T-helper 1 cell treated with Interleukin-12 subunit alpha and Interleukin-12 subunit beta and Interleukin-4 antibody, amounts not matched to agents 30 μg/mL and 1 μg/mL, for 36 hours (primary cell): Measurements from ENCODE around the gene SFMBT2.
"Not testable (repeated sequence)": the region's sequence is repeated elsewhere in the genome, so short reads cannot be mapped to it uniquely, and the experiment has no call there.

Experiments used
- H3K27ac Mint-ChIP-seq: one replicate; pipeline ENCODE4 v1.8.0; 2021; ENCODE audit warnings: mild to moderate bottlenecking, mixed read lengths
- H3K27me3 Mint-ChIP-seq: one replicate; pipeline ENCODE4 v1.8.0; 2021; ENCODE audit warnings: low read depth, mixed read lengths
- H3K36me3 Mint-ChIP-seq: one replicate; pipeline ENCODE4 v1.8.0; 2021; ENCODE audit warnings: low read depth, mixed read lengths
- H3K4me1 Mint-ChIP-seq: one replicate; pipeline ENCODE4 v1.8.0; 2021; ENCODE audit warnings: low read depth, mixed read lengths
- H3K4me3 Mint-ChIP-seq: one replicate; pipeline ENCODE4 v1.8.0; 2021; ENCODE audit warnings: mild to moderate bottlenecking, moderate library complexity, mixed read lengths
- H3K9me3 Mint-ChIP-seq: one replicate; pipeline ENCODE4 v1.8.0; 2021; ENCODE audit warnings: mixed read lengths

The SFMBT2 gene

GRCh38 chr10:7235376-7235775, 175.5 kb downstream of the SFMBT2 start:
- no peak overlapping the region for H3K27ac Mint-ChIP-seq
- H3K27me3 Mint-ChIP-seq, result no peaks in the 10 kb centered on the region
- peaks cover 51% of the 10 kb centered on the region for H3K36me3 Mint-ChIP-seq
- peaks cover 40% of the 10 kb centered on the region for H3K4me1 Mint-ChIP-seq
- H3K9me3 Mint-ChIP-seq, result peaks cover 6% of the 10 kb centered on the region
- no peak overlapping the region for H3K4me3 Mint-ChIP-seq

- H3K36me3 Mint-ChIP-seq, result peaks cover 46% of the 10 kb centered on the region
- peaks cover 30% of the 10 kb centered on the region for H3K4me1 Mint-ChIP-seq
- H3K27ac Mint-ChIP-seq, result no peak overlapping the region
- peaks cover 6% of the 10 kb centered on the region for H3K9me3 Mint-ChIP-seq
- H3K27me3 Mint-ChIP-seq, result no peaks in the 10 kb centered on the region
- H3K4me3 Mint-ChIP-seq, result peak overlapping the region; percentile 0
Measured at GRCh38 chr10:7234109-7234508, 176.7 kb downstream of the SFMBT2 start.

GRCh38 chr10:7233259-7233991, 177.4 kb downstream of the SFMBT2 start:
- H3K4me1 Mint-ChIP-seq, result peaks cover 28% of the 10 kb centered on the region
- H3K4me3 Mint-ChIP-seq, result peak overlapping the region; percentile 0
- no peak overlapping the region for H3K27ac Mint-ChIP-seq
- H3K36me3 Mint-ChIP-seq, result peaks cover 47% of the 10 kb centered on the region
- H3K9me3 Mint-ChIP-seq, result peaks cover 6% of the 10 kb centered on the region
- no peaks in the 10 kb centered on the region for H3K27me3 Mint-ChIP-seq

- Mint-ChIP-seq H3K9me3 (peaks cover 6% of the 10 kb centered on the region), H3K36me3 (peaks cover 52% of the 10 kb centered on the region), H3K27ac (no peak overlapping the region), H3K4me1 (peaks cover 25% of the 10 kb centered on the region), H3K27me3 (no peaks in the 10 kb centered on the region), H3K4me3 (no peak overlapping the region)
Measured at GRCh38 chr10:7231509-7232414, 179.1 kb downstream of the SFMBT2 start.

GRCh38 chr10:7230951-7231350, 179.9 kb downstream of the SFMBT2 start:
- H3K4me1 Mint-ChIP-seq, result peaks cover 25% of the 10 kb centered on the region
- H3K36me3 Mint-ChIP-seq, result peaks cover 51% of the 10 kb centered on the region
- H3K27me3 Mint-ChIP-seq, result no peaks in the 10 kb centered on the region
- H3K9me3 Mint-ChIP-seq, result peaks cover 6% of the 10 kb centered on the region
- H3K4me3 Mint-ChIP-seq, result no peak overlapping the region
- no peak overlapping the region for H3K27ac Mint-ChIP-seq

- H3K27ac Mint-ChIP-seq, result no peak overlapping the region
- H3K4me3 Mint-ChIP-seq, result no peak overlapping the region
- H3K36me3 Mint-ChIP-seq, result peaks cover 49% of the 10 kb centered on the region
- no peaks in the 10 kb centered on the region for H3K27me3 Mint-ChIP-seq
- peaks cover 20% of the 10 kb centered on the region for H3K4me1 Mint-ChIP-seq
- H3K9me3 Mint-ChIP-seq, result no peaks in the 10 kb centered on the region
Measured at GRCh38 chr10:7230036-7230435, 180.8 kb downstream of the SFMBT2 start.

- no peak overlapping the region for H3K27ac Mint-ChIP-seq
- H3K9me3 Mint-ChIP-seq, result peaks cover 13% of the 10 kb centered on the region
- peaks cover 66% of the 10 kb centered on the region for H3K36me3 Mint-ChIP-seq
- no peaks in the 10 kb centered on the region for H3K27me3 Mint-ChIP-seq
- no peak overlapping the region for H3K4me3 Mint-ChIP-seq
- H3K4me1 Mint-ChIP-seq, result peaks cover 2% of the 10 kb centered on the region
Measured at GRCh38 chr10:7225133-7225532, 185.7 kb downstream of the SFMBT2 start.

- Mint-ChIP-seq H3K36me3 (peaks cover 48% of the 10 kb centered on the region), H3K4me1 (peaks cover 3% of the 10 kb centered on the region), H3K27me3 (no peaks in the 10 kb centered on the region), H3K27ac (no peak overlapping the region), H3K4me3 (no peak overlapping the region), H3K9me3 (peaks cover 7% of the 10 kb centered on the region)
Measured at GRCh38 chr10:7218968-7219367, 191.9 kb downstream of the SFMBT2 start.

GRCh38 chr10:7212696-7213095, 198.1 kb downstream of the SFMBT2 start:
- H3K4me3 Mint-ChIP-seq, H3K4me1 Mint-ChIP-seq, H3K9me3 Mint-ChIP-seq, H3K27ac Mint-ChIP-seq, H3K27me3 Mint-ChIP-seq: not testable (repeated sequence)
- H3K36me3 Mint-ChIP-seq, result peaks cover 50% of the 10 kb centered on the region

GRCh38 chr10:7211857-7212577, 198.8 kb downstream of the SFMBT2 start:
- H3K4me3 Mint-ChIP-seq, result no peak overlapping the region
- H3K27ac Mint-ChIP-seq, result no peak overlapping the region
- peaks cover 8% of the 10 kb centered on the region for H3K4me1 Mint-ChIP-seq
- H3K9me3 Mint-ChIP-seq, result no peaks in the 10 kb centered on the region
- H3K27me3 Mint-ChIP-seq, result no peaks in the 10 kb centered on the region
- H3K36me3 Mint-ChIP-seq, result peaks cover 51% of the 10 kb centered on the region

GRCh38 chr10:7210516-7210915, 200.3 kb downstream of the SFMBT2 start:
- Mint-ChIP-seq H3K4me3 (no peak overlapping the region), H3K4me1 (peaks cover 8% of the 10 kb centered on the region), H3K36me3 (peaks cover 46% of the 10 kb centered on the region), H3K27ac (no peak overlapping the region), H3K9me3 (no peaks in the 10 kb centered on the region), H3K27me3 (no peaks in the 10 kb centered on the region)

- no peaks in the 10 kb centered on the region for H3K9me3 Mint-ChIP-seq
- no peaks in the 10 kb centered on the region for H3K27me3 Mint-ChIP-seq
- H3K4me1 Mint-ChIP-seq, result peaks cover 8% of the 10 kb centered on the region
- H3K27ac Mint-ChIP-seq, result no peak overlapping the region
- H3K36me3 Mint-ChIP-seq, result peaks cover 47% of the 10 kb centered on the region
- no peak overlapping the region for H3K4me3 Mint-ChIP-seq
Measured at GRCh38 chr10:7209458-7209857, 201.4 kb downstream of the SFMBT2 start.

- Mint-ChIP-seq H3K4me3 (no peak overlapping the region), H3K27me3 (no peaks in the 10 kb centered on the region), H3K4me1 (peaks cover 4% of the 10 kb centered on the region), H3K36me3 (peaks cover 47% of the 10 kb centered on the region), H3K9me3 (no peaks in the 10 kb centered on the region), H3K27ac (no peak overlapping the region)
Measured at GRCh38 chr10:7206412-7207100, 204.3 kb downstream of the SFMBT2 start.

- H3K9me3 Mint-ChIP-seq, result no peaks in the 10 kb centered on the region
- peaks cover 4% of the 10 kb centered on the region for H3K4me1 Mint-ChIP-seq
- H3K27ac Mint-ChIP-seq, result no peak overlapping the region
- H3K4me3 Mint-ChIP-seq, result no peak overlapping the region
- H3K36me3 Mint-ChIP-seq, result peaks cover 46% of the 10 kb centered on the region
- no peaks in the 10 kb centered on the region for H3K27me3 Mint-ChIP-seq
Measured at GRCh38 chr10:7205656-7206055, 205.2 kb downstream of the SFMBT2 start.
